CD4-positive, alpha-beta T cell treated with Interleukin-4 for 4 hours (primary cell): Measurements from ENCODE around the gene POLRMT.
"Not testable (repeated sequence)": the region's sequence is repeated elsewhere in the genome, so short reads cannot be mapped to it uniquely, and the experiment has no call there.

Source experiments
- DNase-seq: peaks from one replicate; pipeline ENCODE4 v3.0.0-alpha.2; 2020

POLRMT gene

DNA sequence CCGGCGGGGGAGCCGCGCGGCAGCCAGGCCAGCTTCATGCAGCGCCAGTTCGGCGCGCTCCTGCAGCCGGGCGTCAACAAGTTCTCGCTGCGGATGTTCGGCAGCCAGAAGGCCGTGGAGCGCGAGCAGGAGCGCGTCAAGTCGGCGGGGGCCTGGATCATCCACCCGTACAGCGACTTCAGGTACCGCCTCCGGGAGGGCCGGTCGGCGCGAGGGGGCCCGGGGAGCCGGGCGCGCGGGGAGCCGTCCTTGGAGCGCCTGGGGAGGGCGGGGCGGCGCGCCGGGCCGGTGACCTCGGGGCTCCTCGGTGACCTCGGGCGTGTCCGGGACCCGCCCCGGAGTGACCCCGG, 43.0 kb downstream of the POLRMT start:
- DNase-seq, result no peak

DNA sequence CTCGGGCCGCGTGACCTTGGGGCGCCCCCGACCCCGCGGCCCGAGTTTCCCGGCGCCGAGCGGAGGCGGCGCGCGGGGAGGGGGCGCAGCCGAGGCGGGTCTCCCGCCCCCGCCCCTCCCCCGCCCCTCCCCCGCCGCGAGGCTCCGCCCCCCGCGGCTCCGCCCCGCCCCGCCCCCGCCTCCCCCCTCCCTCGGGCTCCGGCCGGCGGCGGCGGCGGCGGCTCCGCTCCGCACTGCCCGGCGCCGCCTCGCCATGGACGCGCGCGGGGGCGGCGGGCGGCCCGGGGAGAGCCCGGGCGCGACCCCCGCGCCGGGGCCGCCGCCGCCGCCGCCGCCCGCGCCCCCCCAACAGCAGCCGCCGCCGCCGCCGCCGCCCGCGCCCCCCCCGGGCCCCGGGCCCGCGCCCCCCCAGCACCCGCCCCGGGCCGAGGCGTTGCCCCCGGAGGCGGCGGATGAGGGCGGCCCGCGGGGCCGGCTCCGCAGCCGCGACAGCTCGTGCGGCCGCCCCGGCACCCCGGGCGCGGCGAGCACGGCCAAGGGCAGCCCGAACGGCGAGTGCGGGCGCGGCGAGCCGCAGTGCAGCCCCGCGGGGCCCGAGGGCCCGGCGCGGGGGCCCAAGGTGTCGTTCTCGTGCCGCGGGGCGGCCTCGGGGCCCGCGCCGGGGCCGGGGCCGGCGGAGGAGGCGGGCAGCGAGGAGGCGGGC, 43.5 kb downstream of the POLRMT start, which contains the start of gene HCN2:
Gene HCN2, plus strand, starts transcription at position 189 of the 703 bp plus-strand sequence. Its CDS starts 65 bp downstream, at position 254.
- DNase-seq, result no peak

DNA sequence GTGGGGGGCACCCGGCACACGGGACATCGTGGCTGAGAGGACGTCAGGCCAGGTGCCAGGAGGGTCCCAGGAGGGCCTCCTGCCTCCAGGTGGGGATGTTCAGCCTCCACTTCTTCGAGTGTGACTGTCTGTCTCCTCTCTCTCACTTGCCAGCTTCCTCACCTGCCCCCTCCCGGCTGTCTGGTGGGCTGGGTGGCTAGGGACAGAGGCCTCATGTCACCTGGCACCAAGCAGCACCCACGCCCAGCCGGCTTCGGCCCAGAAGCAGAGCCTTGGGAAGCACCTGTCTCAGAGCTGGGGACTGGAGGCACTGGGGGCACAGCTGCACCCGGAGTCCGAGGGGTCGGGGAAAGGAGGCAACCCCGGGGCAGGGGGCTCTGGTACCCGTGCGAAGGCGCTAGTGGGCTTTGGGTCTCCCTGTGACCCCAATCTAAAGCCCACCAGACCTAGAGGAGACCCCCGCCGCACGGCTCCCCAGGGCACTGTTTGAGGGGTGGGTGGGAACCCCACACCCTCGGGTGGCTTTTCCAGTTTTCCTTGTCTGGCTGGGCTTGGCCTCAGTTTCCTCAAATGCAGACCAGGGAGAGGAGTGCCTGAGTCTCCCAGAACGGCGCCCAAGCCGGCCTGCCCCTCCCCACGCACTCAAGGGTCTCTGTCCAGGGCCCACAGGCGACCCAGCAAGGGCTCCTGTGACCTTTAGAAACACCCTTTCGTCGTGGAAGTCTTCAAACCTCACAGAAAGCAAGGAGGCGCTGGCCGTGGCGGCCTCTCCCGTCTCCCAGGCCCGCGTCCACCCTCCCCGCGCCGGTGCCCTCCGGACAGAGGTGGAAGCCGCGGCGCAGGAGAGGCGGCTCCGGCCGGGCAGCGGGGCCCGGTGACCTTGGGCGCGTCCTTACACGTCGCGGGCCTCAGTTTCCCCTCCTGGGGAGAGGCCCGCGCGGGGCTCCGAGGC, 44.3 kb downstream of the POLRMT start:
- DNase-seq, result no peak

DNA sequence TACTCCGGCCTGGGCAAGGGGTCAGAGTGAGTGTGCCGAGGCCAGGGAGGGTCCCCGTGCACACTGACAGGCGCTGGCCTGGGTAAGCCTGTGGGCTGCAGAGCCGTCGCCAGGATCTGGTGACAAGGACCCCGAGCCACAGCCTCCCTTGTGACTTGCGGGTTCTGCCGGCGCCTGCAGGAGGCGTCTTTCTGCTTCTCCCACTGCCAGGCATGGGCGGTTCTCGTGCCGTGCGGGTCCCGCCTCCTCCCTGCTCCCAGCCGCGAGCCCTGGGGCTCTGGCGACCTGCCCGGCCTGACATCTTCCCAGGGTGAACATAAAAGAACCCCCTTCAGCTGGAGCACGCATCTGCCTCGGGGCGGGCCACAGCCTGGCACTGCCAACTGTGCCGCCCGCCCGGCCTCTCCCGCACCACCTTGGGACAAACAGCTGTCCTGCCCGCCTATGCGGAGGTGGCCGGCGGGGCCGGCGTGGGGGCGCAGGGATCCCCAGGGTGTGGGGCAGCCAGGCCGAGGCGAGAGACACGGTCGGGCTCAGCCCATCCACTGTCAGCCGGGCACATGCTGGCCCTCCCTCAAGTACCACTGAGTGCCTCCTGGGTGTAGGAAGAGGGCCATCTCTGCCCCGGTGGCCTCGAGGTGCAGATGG, 45.1 kb downstream of the POLRMT start:
- peak; percentile 52 for DNase-seq

DNA sequence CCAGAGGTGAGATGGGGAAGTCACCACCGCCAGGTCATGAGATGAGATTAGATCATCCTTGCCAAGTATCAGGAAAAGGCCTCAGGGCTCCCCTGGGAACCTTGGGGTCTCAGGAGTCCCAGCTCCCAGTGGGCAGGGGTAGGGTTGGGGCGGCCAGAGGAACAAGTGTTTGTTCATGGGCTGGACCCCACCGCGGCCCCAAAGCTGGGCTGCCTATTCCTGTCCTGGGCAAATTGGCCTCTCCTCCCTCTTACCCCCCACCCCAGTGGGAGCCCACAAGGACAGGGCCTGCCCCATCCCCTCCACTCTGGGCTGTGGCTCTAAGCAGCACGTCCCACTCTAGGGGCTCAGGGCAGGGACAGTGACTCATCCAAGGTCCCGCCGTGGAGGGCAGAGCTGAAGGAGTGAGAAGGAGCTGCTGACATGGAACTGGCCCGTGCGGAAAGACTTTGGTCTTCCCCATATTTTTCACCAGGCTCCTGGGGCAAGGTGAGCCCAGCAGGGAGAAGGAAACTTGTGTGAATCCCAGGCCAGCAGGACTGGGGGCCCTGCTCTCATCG, 47.7 kb downstream of the POLRMT start:
- no peak for DNase-seq

DNA sequence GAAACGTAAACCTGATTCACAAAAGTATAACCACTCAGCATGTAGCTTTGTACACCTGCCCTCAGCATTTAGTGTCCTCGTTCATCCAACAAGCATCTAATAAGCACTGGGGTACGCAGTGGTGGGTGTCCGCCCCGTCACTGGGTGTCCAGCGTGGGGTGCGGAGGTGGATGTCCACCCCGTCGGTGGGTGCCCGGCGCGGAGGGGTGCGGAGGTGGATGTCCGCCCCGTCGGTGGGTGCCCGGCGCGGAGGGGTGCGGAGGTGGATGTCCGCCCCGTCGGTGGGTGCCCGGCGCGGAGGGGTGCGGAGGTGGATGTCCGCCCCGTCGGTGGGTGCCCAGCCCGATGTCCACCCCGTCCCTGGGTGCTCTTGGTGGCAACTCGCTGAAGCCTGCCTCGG, 48.2 kb downstream of the POLRMT start:
- DNase-seq, result not testable (repeated sequence)

DNA sequence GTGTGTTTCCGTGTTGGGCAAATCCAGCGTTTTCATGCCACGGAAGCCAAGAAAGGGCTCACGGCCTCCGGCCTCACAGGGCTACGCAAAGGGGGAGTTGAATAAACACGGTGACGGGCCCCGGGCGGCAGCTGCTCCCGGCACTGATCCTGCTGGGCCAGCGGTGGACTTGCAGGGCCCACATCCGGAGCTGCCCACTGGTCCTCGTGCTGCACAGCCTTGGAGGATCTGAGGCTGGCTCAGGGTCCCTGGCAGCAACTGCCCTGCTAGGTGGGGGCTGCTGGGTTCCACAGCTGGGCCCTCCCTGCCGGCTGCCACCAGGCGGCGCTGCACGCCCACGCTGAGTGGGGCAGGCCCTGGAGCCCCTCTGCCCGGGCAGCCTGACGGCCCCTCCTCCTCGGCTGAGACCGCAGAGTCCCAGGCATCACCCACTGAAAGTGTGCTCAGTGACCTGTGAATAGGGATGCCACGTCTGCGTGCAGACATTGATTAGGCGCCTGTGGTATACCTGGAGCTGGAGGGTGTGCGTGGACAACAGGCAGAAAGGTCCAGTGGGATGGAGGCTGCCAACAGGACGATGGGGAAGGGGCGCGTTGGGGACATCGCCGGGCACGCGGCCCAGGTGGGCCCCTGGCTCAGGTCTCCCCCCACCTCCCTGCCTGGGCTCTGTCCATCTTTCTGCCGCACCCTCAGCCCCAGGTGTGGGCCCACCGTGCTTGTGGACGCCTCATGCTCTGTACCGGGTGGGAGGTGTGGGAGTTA, 48.9 kb downstream of the POLRMT start:
- peak; percentile 45 for DNase-seq

DNA sequence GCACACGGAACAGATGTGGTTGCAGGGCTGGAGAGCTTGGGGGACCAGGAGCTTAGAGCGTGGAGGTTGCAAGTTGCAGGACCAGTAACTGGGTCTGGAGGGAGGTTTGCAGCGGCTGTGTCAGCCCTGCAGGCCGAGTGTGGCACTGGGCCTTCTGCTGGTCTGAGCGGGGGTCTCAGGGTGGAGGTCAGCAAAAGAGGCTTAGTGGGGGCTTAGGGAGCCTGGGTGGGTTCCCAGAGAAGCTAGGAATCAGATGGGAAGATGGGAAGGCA, 49.4 kb downstream of the POLRMT start:
- DNase-seq, result no peak

DNA sequence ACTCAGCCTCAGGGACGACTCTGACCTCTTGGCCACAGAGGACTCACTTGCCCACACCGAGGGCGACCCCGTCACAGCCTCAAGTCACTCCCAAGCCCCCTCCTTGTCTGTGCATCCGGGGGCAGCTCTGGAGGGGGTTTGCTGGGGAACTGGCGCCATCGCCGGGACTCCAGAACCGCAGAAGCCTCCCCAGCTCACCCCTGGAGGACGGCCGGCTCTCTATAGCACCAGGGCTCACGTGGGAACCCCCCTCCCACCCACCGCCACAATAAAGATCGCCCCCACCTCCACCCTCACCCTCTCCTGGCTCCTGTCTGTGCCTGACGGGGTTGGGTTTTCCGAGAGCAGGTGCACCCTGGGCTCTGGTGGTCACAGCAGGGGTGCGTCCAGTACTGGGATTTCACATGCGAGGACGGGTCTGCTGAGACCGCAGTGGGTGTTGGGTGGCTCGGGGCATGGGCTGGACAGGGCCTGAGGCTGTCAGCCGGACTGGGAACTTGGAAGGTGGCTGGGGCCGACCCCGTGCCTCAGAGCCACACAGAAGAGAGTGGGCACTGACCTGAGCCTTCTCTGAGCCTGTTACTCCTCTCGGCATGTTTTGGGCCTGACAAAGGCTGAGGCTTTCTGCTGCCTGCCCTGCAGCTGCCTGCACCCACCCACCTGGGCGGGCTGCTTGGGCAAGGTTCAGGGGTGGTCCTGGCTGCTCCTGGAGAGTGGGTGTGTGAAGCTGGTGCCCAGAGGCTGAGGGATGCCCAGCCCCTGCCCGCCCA, 50.0 kb downstream of the POLRMT start:
- no peak for DNase-seq

DNA sequence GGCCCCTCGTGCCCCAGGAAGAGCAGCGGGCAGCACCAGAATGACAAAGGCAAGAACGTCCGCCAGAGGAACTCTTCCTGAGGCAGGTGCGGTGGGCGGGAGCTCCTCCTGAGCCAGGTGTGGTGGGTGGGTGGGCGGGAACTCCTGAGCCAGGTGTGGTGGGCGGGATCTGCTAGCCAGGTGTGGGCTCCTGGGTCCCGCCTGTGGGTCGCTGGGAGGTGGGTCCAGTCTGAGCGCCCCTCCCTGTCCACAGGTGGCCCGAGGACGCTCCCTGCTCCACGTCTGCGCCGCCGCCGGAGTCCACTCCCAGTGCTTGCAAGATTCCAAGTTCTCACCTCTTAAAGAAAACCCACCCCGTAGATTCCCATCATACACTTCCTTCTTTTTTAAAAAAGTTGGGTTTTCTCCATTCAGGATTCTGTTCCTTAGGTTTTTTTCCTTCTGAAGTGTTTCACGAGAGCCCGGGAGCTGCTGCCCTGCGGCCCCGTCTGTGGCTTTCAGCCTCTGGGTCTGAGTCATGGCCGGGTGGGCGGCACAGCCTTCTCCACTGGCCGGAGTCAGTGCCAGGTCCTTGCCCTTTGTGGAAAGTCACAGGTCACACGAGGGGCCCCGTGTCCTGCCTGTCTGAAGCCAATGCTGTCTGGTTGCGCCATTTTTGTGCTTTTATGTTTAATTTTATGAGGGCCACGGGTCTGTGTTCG, 50.7 kb downstream of the POLRMT start:
- DNase-seq, result no peak

DNA sequence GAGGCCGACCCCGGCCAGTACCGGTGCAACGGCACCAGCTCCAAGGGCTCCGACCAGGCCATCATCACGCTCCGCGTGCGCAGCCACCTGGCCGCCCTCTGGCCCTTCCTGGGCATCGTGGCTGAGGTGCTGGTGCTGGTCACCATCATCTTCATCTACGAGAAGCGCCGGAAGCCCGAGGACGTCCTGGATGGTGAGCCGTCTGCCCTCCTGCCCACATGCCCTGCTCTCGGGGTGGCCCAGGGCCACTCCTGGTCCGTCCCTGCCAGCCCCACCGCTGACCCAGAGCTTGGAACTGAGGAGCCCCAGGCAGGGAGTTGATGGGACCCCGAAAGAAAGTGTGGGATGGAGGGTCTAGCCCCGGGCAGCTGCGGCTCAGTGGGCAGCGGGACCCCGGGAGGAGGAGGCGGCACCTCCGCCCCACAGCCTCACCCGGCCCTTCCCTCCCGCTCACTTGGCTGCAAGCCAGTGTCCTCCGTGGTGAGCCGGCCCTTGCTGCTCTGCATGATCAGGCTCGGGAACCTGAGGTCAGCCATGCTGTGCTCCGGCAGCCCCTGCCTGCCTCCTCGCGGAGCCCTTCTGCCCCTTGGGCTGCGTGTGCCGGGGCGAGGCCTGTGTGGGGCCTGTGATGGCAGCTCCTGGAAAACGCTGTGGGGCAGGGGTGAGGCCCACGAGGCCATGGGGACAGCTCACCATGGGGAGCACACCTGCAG, 51.8 kb downstream of the POLRMT start:
- no peak for DNase-seq

DNA sequence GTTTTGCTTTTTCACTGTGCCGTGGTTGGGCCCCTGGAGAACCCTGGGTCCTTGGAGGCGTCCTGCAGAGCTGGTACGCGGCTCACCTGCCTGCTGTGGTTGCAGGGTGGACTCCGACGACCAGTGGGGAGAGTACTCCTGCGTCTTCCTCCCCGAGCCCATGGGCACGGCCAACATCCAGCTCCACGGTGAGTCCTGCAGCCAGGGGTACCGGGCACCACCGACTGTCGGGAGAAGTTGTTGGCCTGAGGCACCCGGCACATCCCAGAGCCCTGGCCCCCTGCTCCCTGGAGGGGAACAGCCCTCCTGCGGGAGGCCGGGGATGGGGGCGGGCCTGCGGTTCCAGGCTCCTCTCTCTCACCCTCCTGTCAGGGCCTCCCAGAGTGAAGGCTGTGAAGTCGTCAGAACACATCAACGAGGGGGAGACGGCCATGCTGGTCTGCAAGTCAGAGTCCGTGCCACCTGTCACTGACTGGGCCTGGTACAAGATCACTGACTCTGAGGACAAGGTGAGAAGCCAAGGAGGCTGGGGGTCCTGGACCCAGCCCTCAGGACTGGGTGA, 53.0 kb downstream of the POLRMT start:
- no peak for DNase-seq

DNA sequence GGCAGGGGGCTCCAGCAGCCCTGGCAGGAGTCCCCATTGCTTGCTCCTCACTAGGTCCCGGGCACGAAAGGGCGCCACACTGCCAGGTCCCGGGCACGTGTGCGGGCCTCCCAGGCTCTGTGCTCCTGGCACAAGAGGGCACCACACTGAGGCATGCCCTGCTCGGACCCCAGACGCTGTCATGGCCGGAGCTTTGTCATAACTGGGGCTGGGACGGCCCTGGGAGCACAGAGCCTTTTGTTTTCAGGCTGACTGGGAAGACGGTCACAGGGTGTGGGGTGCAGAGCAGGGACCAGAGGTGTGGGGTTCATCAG, 53.5 kb downstream of the POLRMT start:
- DNase-seq, result no peak

DNA sequence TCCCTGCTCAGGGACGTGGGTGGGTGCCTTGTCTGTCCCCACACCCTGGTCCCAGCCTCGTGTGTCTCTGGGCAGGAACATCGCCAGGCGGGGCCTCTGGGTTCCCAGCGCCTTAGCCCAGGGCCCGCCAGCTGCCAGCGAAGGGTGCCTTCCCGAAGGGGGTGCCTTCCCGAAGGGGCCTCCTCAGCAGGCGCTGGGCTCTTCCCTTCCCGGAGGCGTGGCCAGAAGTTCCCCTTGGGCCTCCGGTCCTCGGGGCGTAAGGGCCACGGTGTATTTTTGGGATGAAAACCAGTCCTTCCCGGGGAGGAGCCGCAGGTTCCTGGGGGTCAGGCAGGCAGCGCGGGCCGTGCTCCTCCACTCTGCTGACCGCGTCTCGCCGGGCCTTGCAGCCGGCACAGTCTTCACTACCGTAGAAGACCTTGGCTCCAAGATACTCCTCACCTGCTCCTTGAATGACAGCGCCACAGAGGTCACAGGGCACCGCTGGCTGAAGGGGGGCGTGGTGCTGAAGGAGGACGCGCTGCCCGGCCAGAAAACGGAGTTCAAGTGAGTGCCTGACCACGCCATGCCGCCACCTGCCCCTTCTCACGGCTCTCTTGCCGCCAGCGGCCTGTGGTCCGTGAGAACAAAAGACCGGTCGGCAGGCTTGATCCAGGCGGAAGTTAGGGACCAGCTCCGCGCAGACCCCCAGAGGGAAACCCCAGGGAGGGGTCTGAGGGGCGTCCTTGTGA, 54.1 kb downstream of the POLRMT start:
- no peak for DNase-seq

DNA sequence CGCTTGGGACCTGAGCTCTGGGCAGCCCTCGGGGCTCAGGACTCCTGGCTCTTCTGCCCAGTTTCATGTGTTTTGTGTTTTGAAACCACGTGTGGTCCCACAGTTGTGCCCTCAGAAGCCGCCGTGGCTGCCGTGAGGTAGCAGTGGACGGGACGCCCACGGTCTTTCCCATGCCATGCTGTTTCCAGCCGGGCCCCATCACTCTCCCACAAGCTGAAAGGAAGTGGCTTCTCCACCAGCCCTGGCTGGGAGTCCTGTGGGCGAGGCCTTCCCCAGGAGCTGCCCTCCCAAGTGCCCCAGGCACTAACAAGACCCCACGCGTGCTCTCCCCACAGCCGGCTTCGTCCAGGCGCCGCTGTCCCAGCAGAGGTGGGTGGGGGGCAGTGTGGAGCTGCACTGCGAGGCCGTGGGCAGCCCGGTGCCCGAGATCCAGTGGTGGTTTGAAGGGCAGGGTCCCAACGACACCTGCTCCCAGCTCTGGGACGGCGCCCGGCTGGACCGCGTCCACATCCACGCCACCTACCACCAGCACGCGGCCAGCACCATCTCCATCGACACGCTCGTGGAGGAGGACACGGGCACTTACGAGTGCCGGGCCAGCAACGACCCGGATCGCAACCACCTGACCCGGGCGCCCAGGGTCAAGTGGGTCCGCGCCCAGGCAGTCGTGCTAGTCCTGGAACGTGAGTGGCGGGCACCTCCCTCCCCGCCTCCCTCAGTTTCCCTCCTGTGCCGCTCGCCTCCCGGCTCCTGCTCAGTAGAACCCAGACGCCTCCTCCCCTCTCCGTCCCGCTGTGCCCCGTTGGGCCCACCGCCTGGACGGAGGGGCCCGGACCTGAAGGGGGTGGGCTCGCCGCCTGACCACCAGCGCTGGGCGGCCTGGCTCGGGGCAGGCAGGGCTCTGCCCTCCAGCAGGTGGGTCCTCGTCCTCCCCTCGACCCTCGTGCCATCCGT, 55.6 kb downstream of the POLRMT start:
- DNase-seq, result no peak

DNA sequence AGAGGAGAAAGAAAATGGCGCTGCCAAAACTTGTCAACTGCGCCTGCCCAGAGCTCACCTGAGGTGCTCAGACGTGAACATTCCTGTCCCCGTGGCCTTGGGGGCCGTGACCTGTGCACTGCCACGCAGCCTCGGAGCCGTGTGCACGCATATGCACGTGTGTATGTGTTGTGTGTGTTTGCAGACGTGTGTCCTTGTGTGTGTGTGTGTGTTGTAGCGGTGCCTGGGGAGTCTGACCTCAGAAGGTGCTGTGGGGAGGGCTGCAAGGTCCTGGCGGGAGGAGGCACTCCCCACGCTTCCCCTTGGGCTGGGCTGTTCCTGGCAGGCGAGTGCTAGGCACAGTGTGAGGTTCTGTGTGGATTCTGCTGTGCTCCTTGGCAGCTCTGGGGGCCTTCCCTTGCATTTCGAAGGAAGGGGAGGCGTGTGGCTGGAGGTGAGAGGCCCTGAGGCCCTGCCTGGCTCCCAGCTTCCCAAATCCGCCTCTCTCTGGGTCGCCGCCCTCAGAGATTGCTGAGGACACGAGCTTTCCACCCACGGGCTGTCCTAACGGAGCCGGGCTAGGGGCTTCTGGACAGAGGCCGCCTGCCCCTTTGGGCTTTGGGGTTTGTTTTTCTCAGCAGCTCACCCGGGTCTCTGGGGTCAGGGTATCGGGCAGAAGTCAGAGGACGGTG, 56.4 kb downstream of the POLRMT start:
- no peak for DNase-seq

DNA sequence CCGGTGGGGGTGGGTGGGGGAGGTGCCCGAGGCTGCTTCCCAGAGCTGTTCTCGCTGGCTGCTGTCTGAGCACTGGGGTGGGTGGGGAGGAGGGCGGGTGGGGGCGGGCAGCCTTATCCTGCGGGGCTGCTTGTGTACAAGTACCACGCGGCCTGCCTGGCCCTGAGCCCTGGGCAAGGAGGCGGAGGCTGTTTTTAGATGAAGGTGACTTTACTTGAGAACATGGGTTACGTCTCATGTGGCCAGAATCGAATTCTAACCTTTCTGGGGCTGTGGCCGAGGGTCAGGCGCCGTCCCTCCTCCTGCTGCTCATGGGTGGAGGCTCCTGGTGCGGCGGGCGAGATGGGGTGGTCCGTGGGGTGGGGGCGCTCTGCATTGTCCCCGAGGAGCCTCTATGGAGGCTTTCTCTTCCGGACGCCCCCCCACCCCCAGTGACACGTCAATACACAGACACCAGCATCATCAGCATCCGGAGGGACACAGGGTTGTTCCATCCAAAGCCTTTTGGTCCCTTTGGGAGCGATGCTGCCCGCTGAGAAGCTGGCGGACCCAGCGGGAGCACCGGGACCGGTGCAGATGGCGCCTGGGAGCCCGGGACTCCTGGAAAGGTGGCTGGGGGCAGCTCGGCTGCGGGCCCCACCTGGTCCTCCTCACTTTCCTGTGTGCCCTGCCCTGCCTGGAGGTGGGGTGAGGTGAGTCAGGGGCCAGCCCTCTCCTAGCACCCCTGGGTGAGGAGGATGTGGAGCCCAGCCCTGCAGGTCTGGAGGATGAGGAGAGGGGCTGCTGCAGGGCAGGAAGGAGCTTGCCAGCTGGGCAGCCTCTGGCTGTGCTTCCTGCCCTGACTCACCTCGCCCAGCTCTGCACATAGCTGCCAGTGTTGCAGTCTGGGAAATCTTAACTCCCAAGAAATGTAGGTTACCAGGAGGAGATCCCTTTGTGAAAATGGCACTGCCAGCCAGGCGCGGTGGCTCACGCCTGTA, 57.5 kb downstream of the POLRMT start:
- no peak for DNase-seq
